K562 (cell line): Measurements from ENCODE around the gene BTD. TPM values are rescaled to one million over a fixed set of nuclear protein-coding genes. Genes with fewer than 3 reads are reported as not detected.

ENCODE experiments used
- ATAC-seq: fragments of 200-7000 bp; cut with Tn5 transposase; 3 replicates; pipeline ENCODE4 v1.9.1; 2020; ENCODE audit warnings: moderate library complexity
- BruUV-seq: library from RNA; stranded (reverse); fragments of 400-500 nt; replicated peaks from 2 replicates; lab custom pipeline; 2021; lab: Mats Ljungman, UMichigan
- CTCF ChIA-PET: fragments of 300-600 bp; formaldehyde crosslinking; extraction: SDS; loops from one replicate; lab custom pipeline; 2021; ENCODE audit warnings: low intra/inter-chr PET ratio; lab: Yijun Ruan, JAX
- POLR2A ChIA-PET: fragments of 300-600, 350-650 bp; sonication (Branson Sonifier 250); formaldehyde crosslinking; extraction: SDS; loops from one replicate; lab custom pipeline; 2021; ENCODE audit warnings: antibody characterized with exemption, inconsistent platforms; lab: Yijun Ruan, JAX
- DNase-seq, 4 experiments: peaks; one replicate each; pipeline versions ENCODE4 v3.0.0 to v3.0.0-alpha.2; 2011 to 2018; ENCODE audit warnings: low spot score in 3 of 4, mixed read lengths in 3 of 4; ENCODE audit errors: extremely low read depth in 1 of 4
- FAIRE-seq: peaks from 2 replicates; lab custom pipeline; 2011; peaks lifted over from hg19 to GRCh38; lab: Jason Lieb, UNC
- H2AFZ ChIP-seq: 2 replicates; pipeline ENCODE4 v1.6.0; 2011; ENCODE audit warnings: low read depth, low read length, control low read depth, inconsistent platforms
- H3K27ac ChIP-seq: fragments of 200-600 bp; 3 replicates; pipeline ENCODE4 v1.8.0; 2011; ENCODE audit warnings: low read depth, mild to moderate bottlenecking, control low read depth, inconsistent platforms, low read length, moderate library complexity, mixed read lengths; ENCODE audit errors: extremely low read depth
- H3K27me3 ChIP-seq, 2 experiments: fragments of 300-600 bp in 1 of 2; 2 replicates in 1 of 2; 3 replicates in 1 of 2; pipeline versions ENCODE4 v1.6.0 to v1.8.0; 2011; ENCODE audit warnings: inconsistent platforms in 2 of 2, low read length in 2 of 2, mild to moderate bottlenecking in 1 of 2, mixed read lengths in 1 of 2, moderate library complexity in 1 of 2; ENCODE audit not compliant: control insufficient read depth in 2 of 2, insufficient read depth in 2 of 2
- H3K36me3 ChIP-seq: fragments of 300-600 bp; 3 replicates; pipeline ENCODE4 v1.8.0; 2011; ENCODE audit warnings: mild to moderate bottlenecking, low read length, inconsistent platforms; ENCODE audit not compliant: control insufficient read depth, insufficient read depth
- H3K4me1 ChIP-seq, 2 experiments: fragments of 200-600 bp in 1 of 2; replicated peaks in 1 of 2; 2 replicates in 1 of 2; 3 replicates in 1 of 2; pipeline versions ENCODE4 v1.5.1 to v1.8.0; 2011; ENCODE audit warnings: inconsistent platforms in 2 of 2, low read length in 2 of 2, mild to moderate bottlenecking in 1 of 2, mixed read lengths in 1 of 2, moderate library complexity in 1 of 2; ENCODE audit not compliant: control insufficient read depth in 2 of 2, insufficient read depth in 2 of 2
- H3K4me2 ChIP-seq: 2 replicates; pipeline ENCODE4 v1.6.1; 2011; ENCODE audit warnings: low read length, control low read depth, inconsistent platforms, mixed read lengths; ENCODE audit not compliant: insufficient read depth
- H3K4me3 ChIP-seq: fragments of 200-600 bp; sonication (generic), shearing (Covaris generic); 2 replicates; pipeline ENCODE4 v1.5.1; 2016; ENCODE audit warnings: control low read depth, inconsistent platforms
- H3K79me2 ChIP-seq: fragments of 200-600 bp; 3 replicates; pipeline ENCODE4 v1.8.0; 2011; ENCODE audit warnings: low read length, inconsistent platforms; ENCODE audit not compliant: control insufficient read depth, insufficient read depth
- H3K9ac ChIP-seq, 2 experiments: 2 replicates each; pipeline versions ENCODE4 v1.6.0 to v1.6.1; 2011; ENCODE audit warnings: low read depth in 2 of 2, low read length in 2 of 2, control low read depth in 1 of 2, inconsistent platforms in 1 of 2, mild to moderate bottlenecking in 1 of 2, mixed read lengths in 1 of 2; ENCODE audit not compliant: insufficient read depth in 1 of 2
- H3K9me1 ChIP-seq: one replicate; pipeline ENCODE4 v1.6.0; 2011; ENCODE audit warnings: inconsistent platforms, mild to moderate bottlenecking, low read length, moderate library complexity; ENCODE audit not compliant: control insufficient read depth, insufficient read depth
- H3K9me3 ChIP-seq: replicated peaks from 2 replicates; pipeline ENCODE4 v1.5.1; 2011; ENCODE audit warnings: low read depth, low read length, inconsistent platforms; ENCODE audit not compliant: control insufficient read depth, insufficient read depth
- H4K20me1 ChIP-seq: replicated peaks from 2 replicates; pipeline ENCODE4 v1.6.1; 2011; ENCODE audit warnings: low read length, inconsistent platforms, mixed read lengths; ENCODE audit not compliant: control insufficient read depth, insufficient read depth
- BDP1 ChIP-seq: IDR thresholded peaks from 3 replicates; pipeline ENCODE4 v1.6.1; 2011; ENCODE audit not compliant: insufficient read length, insufficient read depth
- ELK1 ChIP-seq: sonication (generic); formaldehyde crosslinking; IDR thresholded peaks from 2 replicates; pipeline ENCODE4 v1.8.1; 2022; ENCODE audit warnings: missing genetic modification reagents
- NFIX ChIP-seq: fragments of 250-450 bp; sonication (Bioruptor Pico); IDR thresholded peaks from 2 replicates; pipeline ENCODE4 v1.4.0; 2020; ENCODE audit warnings: low read depth, mild to moderate bottlenecking, moderate library complexity
- ZBTB2 ChIP-seq: fragments of 450-650 bp; IDR thresholded peaks from 2 replicates; pipeline ENCODE4 v1.6.1; 2016; ENCODE audit warnings: antibody characterized with exemption
- ZNF253 ChIP-seq: fragments of 250-450 bp; sonication (Bioruptor Pico); conservative IDR thresholded peaks from 2 replicates; pipeline ENCODE4 v1.6.1; 2021; ENCODE audit warnings: mild to moderate bottlenecking
- ZZZ3 ChIP-seq: fragments of 450-650 bp; IDR thresholded peaks from 2 replicates; pipeline ENCODE4 v1.6.1; 2016; ENCODE audit warnings: antibody characterized with exemption, mild to moderate bottlenecking, moderate library complexity
- WGBS: fragments of 100-300 bp; shearing (Covaris generic); methylation state at CpG from one replicate; pipeline ENCODE4 v1.1.6; 2016; ENCODE audit warnings: low coverage, mixed read lengths; ENCODE audit not compliant: insufficient coverage; ENCODE audit errors: missing lambda C conversion rate; 5-methylcytosine and 5-hydroxymethylcytosine counted together
- in situ Hi-C: fragments of 300-500 bp; cut with MboI; formaldehyde crosslinking; loops from 4 replicates; pipeline ENCODE4 v1.15.0; 2018; ENCODE audit warnings: inconsistent platforms, mixed read lengths
- intact Hi-C: fragments of 100-400 bp; cut with micrococcal nuclease; formaldehyde crosslinking; loops from 2 replicates; pipeline ENCODE4 v1.14.2; 2022
- polyA plus RNA-seq, 8 experiments: library from polyadenylated mRNA; depleted of rRNA in 4 of 8; stranded (reverse) in 5 of 8; unstranded in 3 of 8; fragments of >200 nt; fragmentation: Nextera tagmentation in 2 of 8; fragmentation: Illumina TruSeq in 1 of 8; extraction: Ambion mirVana in 2 of 8; extraction: Trizol in 1 of 8; gene quantifications; 2 replicates each; pipeline versions ENCODE4 v1.2.1 to v1.2.3, GENCODE V29; 2011 to 2014; ENCODE audit warnings: inconsistent platforms in 1 of 8, missing spikeins in 1 of 8
- total RNA-seq, 7 experiments: library from RNA; depleted of rRNA in 6 of 7; stranded (reverse); fragments of >200 nt in 6 of 7; fragmentation: Illumina TruSeq in 2 of 7; extraction: Trizol in 2 of 7; gene quantifications; 2 replicates each; pipeline versions ENCODE4 v1.2.1 to v1.2.3, GENCODE V29; 2011 to 2021; ENCODE audit warnings: low replicate concordance in 1 of 7

The BTD gene
- total and polyA plus RNA-seq, 9 of the 15 experiments (the other 6 are each of a cell fraction or from before 2014, with no cell fraction given): 6.6 to 26.2 (median 10.6) TPM

- FAIRE-seq: no peak
- WGBS: 2% methylated on average over 3 of the region's 3 CpGs
- H3K4me1 ChIP-seq: no peaks in the 10 kb centered on the region
Measured at GRCh38 chr3:15653321-15653720, 51.8 kb downstream of the BTD start.

More at GRCh38 chr3:15653321-15653720, 51.8 kb downstream of the BTD start:
- CTCF ChIA-PET: no interaction called here
- DNase-seq: no peak
- Histone ChIP-seq H3K79me2 (no peaks in the 10 kb centered on the region), H3K27ac (no peak overlapping the region), H2AFZ (no peak overlapping the region), H3K4me3 (no peak overlapping the region), H3K36me3 (no peaks in the 10 kb centered on the region), H3K27me3 (peaks cover 35 to 41% of the 10 kb centered on the region in 2 experiments), H3K9ac (no peak overlapping the region), H3K9me1 (no peaks in the 10 kb centered on the region), H4K20me1 (no peaks in the 10 kb centered on the region), H3K4me2 (no peak overlapping the region), H3K9me3 (peaks cover 3% of the 10 kb centered on the region; the same call in 1 of the 2 replicates)
- POLR2A ChIA-PET: no interaction called here
- no peak for ATAC-seq
- TF ChIP-seq ELK1 (CRISPR knock-in tag) (no peak), BDP1 (no peak), ZBTB2 (no peak), ZNF253 (CRISPR knock-in tag) (no peak), NFIX (no peak), ZZZ3 (no peak)
- intact Hi-C loops: no loop called here
- BruUV-seq: no TSS peak
- in situ Hi-C loops: no loop called here
